ENCODE measurements around the gene CCDC74A. TPM values are rescaled to one million over a fixed set of nuclear protein-coding genes. Genes with fewer than 3 reads are reported as not detected.
A peak's percentile ranks its signal among the peaks of the same experiment; 100 is the strongest.
"Not testable (repeated sequence)": the region's sequence is repeated elsewhere in the genome, so short reads cannot be mapped to it uniquely, and the experiment has no call there.

The CCDC74A gene
- total RNA-seq, 1 experiment from 2014 or later, result 4.0 TPM

GRCh38 chr2:131492418-131493198, 35.1 kb upstream of the CCDC74A start:
- H3K27me3 ChIP-seq (ENCODE audit: insufficient read depth, low read depth), result no peaks in the 10 kb centered on the region
- no TSS peak for BruUV-seq (replicated peaks)
- H3K4me3 ChIP-seq, result peak overlapping the region; percentile 80
- ChIA-PET CTCF (interaction anchor here (0.6 to 1.0 kb wide), 6 partner anchors 181 to 938 kb away, joined by 3 to 5 read pairs (median 4); no protein-coding TSS in a partner anchor), POLR2A (ENCODE audit: unreplicated experiment) (no interaction called here)
- H3K79me2 ChIP-seq (ENCODE audit: low read depth), result peaks cover 60% of the 10 kb centered on the region
- H3K9me3 ChIP-seq (ENCODE audit: insufficient read depth, low read depth), result no peaks in the 10 kb centered on the region
- DNase-seq, result peak; percentile 91 to 96
- TF ChIP-seq CTCF (conservative IDR thresholded peaks at IDR 0.05), result peak; percentile 87
- no peak for TF ChIP-seq EZH2 (IDR thresholded peaks at IDR 0.05; ENCODE audit: low read depth)
- no peaks in the 10 kb centered on the region for H3K9me2 ChIP-seq (ENCODE audit: insufficient read depth)
- peak overlapping the region; percentile 72 for H3K27ac ChIP-seq
- no peaks in the 10 kb centered on the region for H4K20me1 ChIP-seq (ENCODE audit: insufficient read depth)
- no peaks in the 10 kb centered on the region for H3F3A ChIP-seq (ENCODE audit: insufficient read depth, low read depth)
- H3K4me1 ChIP-seq (replicated peaks; ENCODE audit: insufficient read depth), result no peaks in the 10 kb centered on the region
- peak overlapping the region; percentile 58; the same call in 1 of the 2 replicates for H2AFZ ChIP-seq
- no peaks in the 10 kb centered on the region for H3K36me3 ChIP-seq (ENCODE audit: low read depth)
- peak overlapping the region; percentile 91 for H3K4me2 ChIP-seq
- intact Hi-C loops (cut with micrococcal nuclease; ENCODE audit: unreplicated experiment), result no loop called here

DNA sequence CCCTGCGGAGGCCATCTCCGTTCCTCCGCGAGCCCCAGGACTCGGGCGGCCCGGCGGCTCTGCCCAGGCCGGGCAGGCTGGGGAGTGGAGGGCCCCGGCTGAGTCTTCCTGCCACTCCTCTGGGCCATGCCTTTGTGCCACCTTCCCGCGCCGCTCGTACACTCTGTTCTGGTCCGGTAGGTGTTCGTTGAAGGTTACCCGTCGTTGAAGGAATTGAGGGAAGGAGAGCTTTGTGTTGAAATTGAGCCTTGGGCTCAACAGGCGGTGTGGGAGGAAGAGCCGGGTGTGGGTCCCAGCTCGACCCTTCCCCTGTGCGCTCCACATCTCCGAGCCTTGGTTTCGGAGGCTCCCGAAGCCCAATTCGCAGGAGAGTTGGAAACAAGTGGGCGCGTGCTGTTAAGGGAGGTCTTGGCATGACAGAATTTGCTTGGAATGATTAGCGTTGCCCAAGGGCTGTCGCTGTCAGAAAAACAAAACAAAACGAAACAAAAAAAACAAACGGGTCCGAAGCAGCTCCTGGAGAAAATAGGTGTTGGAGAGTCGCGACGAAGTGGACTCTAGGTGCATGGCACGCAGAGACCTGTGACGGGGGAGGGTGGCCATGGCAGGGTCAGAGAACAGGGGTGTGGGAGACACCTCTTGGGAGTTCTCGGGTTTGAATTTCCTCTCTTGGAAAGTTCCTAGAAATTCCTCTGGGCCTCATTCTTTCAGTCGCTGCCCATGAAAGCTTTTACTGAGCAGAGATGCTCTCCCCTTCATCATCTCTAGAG, 34.3 kb upstream of the CCDC74A start:
- H3K4me3 ChIP-seq, result peak overlapping the region; percentile 80
- intact Hi-C loops (cut with micrococcal nuclease; ENCODE audit: unreplicated experiment), result no loop called here
- H3K9me3 ChIP-seq (ENCODE audit: insufficient read depth, low read depth), result no peaks in the 10 kb centered on the region
- no peaks in the 10 kb centered on the region for H3K36me3 ChIP-seq (ENCODE audit: low read depth)
- H3K27me3 ChIP-seq (ENCODE audit: insufficient read depth, low read depth), result no peaks in the 10 kb centered on the region
- H3K27ac ChIP-seq, result peak overlapping the region; percentile 72
- ChIA-PET CTCF (interaction anchor here (0.6 to 1.0 kb wide), 6 partner anchors 180 to 937 kb away, joined by 3 to 5 read pairs (median 4); no protein-coding TSS in a partner anchor), POLR2A (ENCODE audit: unreplicated experiment) (interaction anchor here (0.7 kb wide), 1 partner anchor 96 kb away, joined by 3 read pairs; no protein-coding TSS in a partner anchor)
- TF ChIP-seq CTCF (conservative IDR thresholded peaks at IDR 0.05) (no peak), EZH2 (IDR thresholded peaks at IDR 0.05; ENCODE audit: low read depth) (no peak)
- H4K20me1 ChIP-seq (ENCODE audit: insufficient read depth), result no peaks in the 10 kb centered on the region
- no peaks in the 10 kb centered on the region for H3K4me1 ChIP-seq (replicated peaks; ENCODE audit: insufficient read depth)
- H3K9me2 ChIP-seq (ENCODE audit: insufficient read depth), result no peaks in the 10 kb centered on the region
- H3K4me2 ChIP-seq, result peak overlapping the region; percentile 91
- H3F3A ChIP-seq (ENCODE audit: insufficient read depth, low read depth), result no peaks in the 10 kb centered on the region
- TSS peak; percentile 46 for BruUV-seq (replicated peaks)
- H2AFZ ChIP-seq, result 0 out of 2 replicates have a peak overlapping the region, but pooled peaks have one; percentile 58
- DNase-seq, result no peak
- H3K79me2 ChIP-seq (ENCODE audit: low read depth), result peaks cover 60% of the 10 kb centered on the region

DNA sequence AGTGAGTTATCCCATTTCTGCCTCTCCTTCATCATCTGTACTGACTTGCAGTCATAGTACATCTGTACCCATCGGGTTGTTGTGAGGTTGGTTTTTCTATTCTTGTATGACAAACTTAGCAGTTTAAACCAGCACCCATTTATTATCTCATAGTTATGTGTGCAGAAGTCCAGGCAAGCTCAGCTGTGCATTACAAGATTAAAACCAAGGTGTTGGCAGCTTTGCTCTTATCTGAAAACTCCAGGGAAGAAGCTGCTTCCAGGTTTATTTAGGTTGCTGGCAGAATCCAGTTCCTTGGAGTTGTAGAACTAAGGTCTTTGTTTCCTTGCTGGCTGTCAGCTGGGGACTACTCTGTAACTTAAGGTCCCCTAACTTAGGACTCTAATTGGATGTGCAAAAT, 32.2 kb upstream of the CCDC74A start:
- H3K9me3 ChIP-seq (ENCODE audit: insufficient read depth, low read depth); DNase-seq; H3K4me2 ChIP-seq; H3K36me3 ChIP-seq (ENCODE audit: low read depth); H3K27me3 ChIP-seq (ENCODE audit: insufficient read depth, low read depth); H3K9me2 ChIP-seq (ENCODE audit: insufficient read depth); POLR2A ChIA-PET (ENCODE audit: unreplicated experiment); H3F3A ChIP-seq (ENCODE audit: insufficient read depth, low read depth); H2AFZ ChIP-seq; H3K4me3 ChIP-seq; H3K4me1 ChIP-seq (replicated peaks; ENCODE audit: insufficient read depth); BruUV-seq (replicated peaks); H4K20me1 ChIP-seq (ENCODE audit: insufficient read depth); intact Hi-C loops (cut with micrococcal nuclease; ENCODE audit: unreplicated experiment); H3K27ac ChIP-seq: not testable (repeated sequence)
- CTCF ChIA-PET, result interaction anchor here (0.6 kb wide), 1 partner anchor 9 kb away, joined by 5 read pairs; no protein-coding TSS in a partner anchor
- peaks cover 46% of the 10 kb centered on the region for H3K79me2 ChIP-seq (ENCODE audit: low read depth)

- CTCF ChIA-PET; H3K36me3 ChIP-seq (ENCODE audit: low read depth); H3K4me2 ChIP-seq; H3K9me3 ChIP-seq (ENCODE audit: insufficient read depth, low read depth); H3K27ac ChIP-seq; POLR2A ChIA-PET (ENCODE audit: unreplicated experiment); H3K4me3 ChIP-seq; intact Hi-C loops (cut with micrococcal nuclease; ENCODE audit: unreplicated experiment); H2AFZ ChIP-seq; DNase-seq; H3F3A ChIP-seq (ENCODE audit: insufficient read depth, low read depth); H4K20me1 ChIP-seq (ENCODE audit: insufficient read depth); H3K4me1 ChIP-seq (replicated peaks; ENCODE audit: insufficient read depth); BruUV-seq (replicated peaks); H3K9me2 ChIP-seq (ENCODE audit: insufficient read depth); H3K27me3 ChIP-seq (ENCODE audit: insufficient read depth, low read depth): not testable (repeated sequence)
- H3K79me2 ChIP-seq (ENCODE audit: low read depth), result peaks cover 33% of the 10 kb centered on the region
Observed at GRCh38 chr2:131498321-131498973, 29.2 kb upstream of the CCDC74A start.

- CTCF ChIA-PET; BruUV-seq (replicated peaks); H3K9me2 ChIP-seq (ENCODE audit: insufficient read depth); H3K4me3 ChIP-seq; H3K9me3 ChIP-seq (ENCODE audit: insufficient read depth, low read depth); H3K36me3 ChIP-seq (ENCODE audit: low read depth); intact Hi-C loops (cut with micrococcal nuclease; ENCODE audit: unreplicated experiment); POLR2A ChIA-PET (ENCODE audit: unreplicated experiment); H3K4me1 ChIP-seq (replicated peaks; ENCODE audit: insufficient read depth); H3K79me2 ChIP-seq (ENCODE audit: low read depth); H3K27ac ChIP-seq; H3K4me2 ChIP-seq; H3F3A ChIP-seq (ENCODE audit: insufficient read depth, low read depth); H3K27me3 ChIP-seq (ENCODE audit: insufficient read depth, low read depth); H2AFZ ChIP-seq; H4K20me1 ChIP-seq (ENCODE audit: insufficient read depth); DNase-seq: not testable (repeated sequence)
Observed at GRCh38 chr2:131503587-131503986, 24.1 kb upstream of the CCDC74A start.
